Esophagus muscularis mucosa (tissue), 4 donors: ENCODE results near the gene CAPN11.

Experiments used
- CTCF ChIP-seq, 3 experiments: fragments of 200-600 bp in 2 of 3; fragments of 450-650 bp in 1 of 3; sonication (generic) in 2 of 3; IDR thresholded peaks; one replicate each; pipeline ENCODE4 v1.5.1; 2017 to 2019; ENCODE audit warnings: antibody characterized with exemption in 3 of 3, mild to moderate bottlenecking in 2 of 3, moderate library complexity in 1 of 3
- EP300 ChIP-seq: sonication (generic); formaldehyde crosslinking; IDR thresholded peaks from one replicate; pipeline ENCODE4 v1.6.1; 2017; ENCODE audit warnings: antibody characterized with exemption
- POLR2A ChIP-seq: fragments of 450-650 bp; IDR thresholded peaks from one replicate; pipeline ENCODE4 v1.6.1; 2017; ENCODE audit warnings: antibody characterized with exemption, moderate library complexity, mild to moderate bottlenecking, low read depth

GRCh38 chr6:44152109-44152461 lies 6.5 kb upstream of the CAPN11 start:
- TF ChIP-seq CTCF (IDR thresholded peaks at IDR 0.05) (no peak), POLR2A (no peak), EP300 (no peak)
